HepG2 (cell line): ENCODE data around the gene RBM47. TPM values are rescaled to one million over a fixed set of nuclear protein-coding genes. Genes with fewer than 3 reads are reported as not detected.

Experiments
- CEBPB ChIP-seq: IDR thresholded peaks from 2 replicates; pipeline ENCODE4 v1.6.1; 2011; ENCODE audit warnings: low read depth, low read length, improper control_type of control experiment, borderline replicate concordance
- CREB1 ChIP-seq, 2 experiments: fragments of 450-650 bp in 1 of 2; IDR thresholded peaks; 2 replicates each; pipeline ENCODE4 v1.6.1; 2016 to 2017; ENCODE audit warnings: control low read depth in 1 of 2, mild to moderate bottlenecking in 1 of 2, missing compliant biosample characterization in 1 of 2, missing genetic modification characterization in 1 of 2
- DNMT3B ChIP-seq: conservative IDR thresholded peaks from 2 replicates; pipeline ENCODE4 v1.6.1; 2016; ENCODE audit warnings: missing biosample characterization, control low read depth
- HES4 ChIP-seq: sonication (generic); formaldehyde crosslinking; IDR thresholded peaks from 2 replicates; pipeline ENCODE4 v1.9.0; 2021; ENCODE audit warnings: mild to moderate bottlenecking, missing genetic modification reagents, borderline replicate concordance
- NFYB ChIP-seq: sonication (generic); formaldehyde crosslinking; IDR thresholded peaks from 2 replicates; pipeline ENCODE4 v1.4.0; 2020; ENCODE audit warnings: missing genetic modification reagents
- ZNF441 ChIP-seq: sonication (generic); formaldehyde crosslinking; IDR thresholded peaks from 2 replicates; pipeline ENCODE4 v1.7.0; 2021; ENCODE audit warnings: missing genetic modification reagents, borderline replicate concordance
- ZNF550 ChIP-seq: sonication (generic); formaldehyde crosslinking; IDR thresholded peaks from 2 replicates; pipeline ENCODE4 v1.4.0; 2020; ENCODE audit warnings: mild to moderate bottlenecking, missing genetic modification reagents, borderline replicate concordance
- ZNF589 ChIP-seq: sonication (generic); formaldehyde crosslinking; conservative IDR thresholded peaks from 2 replicates; pipeline ENCODE4 v1.8.0; 2022; ENCODE audit warnings: mild to moderate bottlenecking, moderate library complexity, missing genetic modification reagents
- ZNF646 ChIP-seq: sonication (generic); formaldehyde crosslinking; IDR thresholded peaks from 2 replicates; pipeline ENCODE4 v1.9.0; 2021; ENCODE audit warnings: mild to moderate bottlenecking, missing genetic modification reagents
- polyA plus RNA-seq, 8 experiments: library from polyadenylated mRNA; depleted of rRNA in 3 of 8; stranded (reverse) in 7 of 8; unstranded in 1 of 8; fragments of >200 nt; fragmentation: Illumina TruSeq in 4 of 8; extraction: Trizol in 4 of 8; gene quantifications; 2 replicates each; pipeline versions ENCODE4 v1.2.1 to v1.2.3, GENCODE V29; 2011 to 2016; ENCODE audit warnings: low read depth in 4 of 8, missing spikeins in 1 of 8, mixed read lengths in 1 of 8; ENCODE audit not compliant: insufficient read depth in 1 of 8
- total RNA-seq, 5 experiments: library from RNA; depleted of rRNA; stranded (reverse); fragments of >200 nt; fragmentation: Illumina TruSeq; extraction: Trizol; gene quantifications; 2 replicates each; pipeline ENCODE4 v1.2.3, GENCODE V29; 2016; ENCODE audit warnings: low read depth in 1 of 5
- TF ChIP-seq, protein P1 (sequence below): sonication (generic); formaldehyde crosslinking; IDR thresholded peaks from 2 replicates; pipeline ENCODE4 v1.4.0; 2020; ENCODE audit warnings: missing genetic modification reagents, borderline replicate concordance

The RBM47 gene
- total and polyA plus RNA-seq, 2 of the 13 experiments (the other 11 are each of a cell fraction or from before 2014, with no cell fraction given): 1.2 to 2.5 TPM

DNA sequence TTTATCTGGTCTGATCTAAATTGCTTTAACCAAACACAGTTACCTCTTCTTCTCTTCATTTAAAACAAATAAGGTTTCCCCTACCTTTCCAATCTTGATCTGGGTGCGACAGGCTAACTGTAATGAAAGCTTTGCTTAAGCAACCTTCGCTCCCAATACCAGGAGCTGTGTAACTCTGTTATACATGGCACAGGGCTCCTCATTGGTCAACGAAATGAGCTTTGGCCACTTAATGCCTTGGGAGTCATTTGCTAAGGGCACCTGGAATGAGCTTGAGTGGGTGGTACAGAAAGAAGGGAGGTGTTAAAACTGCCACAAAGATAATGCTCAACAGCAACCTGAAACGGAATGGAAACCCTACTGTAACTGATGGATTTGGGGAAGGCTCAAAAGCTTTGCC is 154.1 kb downstream of the RBM47 start (continued):
- TF ChIP-seq NFYB (0 out of 2 replicates have a peak, but pooled peaks have one; percentile 36), ZNF550 (CRISPR knock-in tag) (no peak), HES4 (no peak), ZNF441 (no peak), ZNF646 (CRISPR knock-in tag) (no peak), DNMT3B (CRISPR knock-in tag) (no peak), ZNF589 (CRISPR knock-in tag) (no peak), CREB1 (IDR thresholded peaks at IDR 0.05) (no peak), CREB1 (CRISPR knock-in tag; IDR thresholded peaks at IDR 0.05) (peak; percentile 10; the same call in 1 of the 2 replicates), CEBPB (0 out of 2 replicates have a peak, but pooled peaks have one; percentile 9)
- TF ChIP-seq, protein P1, sequence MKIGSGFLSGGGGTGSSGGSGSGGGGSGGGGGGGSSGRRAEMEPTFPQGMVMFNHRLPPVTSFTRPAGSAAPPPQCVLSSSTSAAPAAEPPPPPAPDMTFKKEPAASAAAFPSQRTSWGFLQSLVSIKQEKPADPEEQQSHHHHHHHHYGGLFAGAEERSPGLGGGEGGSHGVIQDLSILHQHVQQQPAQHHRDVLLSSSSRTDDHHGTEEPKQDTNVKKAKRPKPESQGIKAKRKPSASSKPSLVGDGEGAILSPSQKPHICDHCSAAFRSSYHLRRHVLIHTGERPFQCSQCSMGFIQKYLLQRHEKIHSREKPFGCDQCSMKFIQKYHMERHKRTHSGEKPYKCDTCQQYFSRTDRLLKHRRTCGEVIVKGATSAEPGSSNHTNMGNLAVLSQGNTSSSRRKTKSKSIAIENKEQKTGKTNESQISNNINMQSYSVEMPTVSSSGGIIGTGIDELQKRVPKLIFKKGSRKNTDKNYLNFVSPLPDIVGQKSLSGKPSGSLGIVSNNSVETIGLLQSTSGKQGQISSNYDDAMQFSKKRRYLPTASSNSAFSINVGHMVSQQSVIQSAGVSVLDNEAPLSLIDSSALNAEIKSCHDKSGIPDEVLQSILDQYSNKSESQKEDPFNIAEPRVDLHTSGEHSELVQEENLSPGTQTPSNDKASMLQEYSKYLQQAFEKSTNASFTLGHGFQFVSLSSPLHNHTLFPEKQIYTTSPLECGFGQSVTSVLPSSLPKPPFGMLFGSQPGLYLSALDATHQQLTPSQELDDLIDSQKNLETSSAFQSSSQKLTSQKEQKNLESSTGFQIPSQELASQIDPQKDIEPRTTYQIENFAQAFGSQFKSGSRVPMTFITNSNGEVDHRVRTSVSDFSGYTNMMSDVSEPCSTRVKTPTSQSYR (CRISPR knock-in tag): no peak
